ENCODE measurements around the gene AHSA1. TPM values are rescaled to one million over a fixed set of nuclear protein-coding genes. Genes with fewer than 3 reads are reported as not detected.
A peak's percentile ranks its signal among the peaks of the same experiment; 100 is the strongest.

The AHSA1 gene
- total RNA-seq, 1 experiment from 2014 or later: 190 TPM

DNA sequence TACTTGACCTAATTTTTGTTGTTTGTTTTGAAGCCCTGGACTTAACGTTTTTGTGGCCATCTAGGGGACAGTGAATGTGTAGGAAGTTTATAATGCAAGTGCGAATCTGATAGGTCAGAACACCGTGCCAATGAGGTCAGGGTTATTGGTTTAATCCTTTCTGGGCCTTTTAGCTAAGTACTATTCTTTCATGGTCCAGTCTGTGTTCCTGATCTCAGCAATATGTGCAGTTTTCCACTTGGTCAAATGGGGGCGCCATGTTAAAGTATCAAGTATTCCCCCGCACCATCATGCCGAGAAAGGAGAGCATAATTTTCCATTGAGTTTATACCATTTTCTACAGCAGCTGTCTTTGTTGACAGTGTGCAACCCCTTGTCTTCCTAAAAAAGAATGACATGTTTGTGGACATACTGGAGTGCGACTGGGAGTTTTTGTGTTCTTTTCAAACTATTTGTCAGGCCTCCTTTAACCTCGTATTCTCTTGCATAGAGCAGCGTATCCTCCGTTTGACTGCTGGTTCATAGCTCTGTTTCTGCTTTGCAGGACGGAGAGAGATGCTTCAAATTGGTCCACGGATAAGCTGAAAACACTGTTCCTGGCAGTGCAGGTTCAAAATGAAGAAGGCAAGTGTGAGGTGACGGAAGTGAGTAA is 1.3 kb downstream of the AHSA1 start:
- no peak overlapping the region for H3K23ac ChIP-seq (ENCODE audit: insufficient read length, low read depth, low read length)
- peaks cover 4% of the 10 kb centered on the region for H3K23me2 ChIP-seq (ENCODE audit: insufficient read length, low read depth, low read length, poor library complexity, severe bottlenecking)
- H4K91ac ChIP-seq (ENCODE audit: insufficient read length, low read depth, low read length): no peak overlapping the region
- peak overlapping the region; percentile 89 for H3K4me2 ChIP-seq (ENCODE audit: insufficient read depth, insufficient read length, low read length)
- H4K5ac ChIP-seq (ENCODE audit: insufficient read length, low read depth, low read length): peak overlapping the region; percentile 34
- DNase-seq: peak; percentile 58
- peak overlapping the region; percentile 85 for H3K9ac ChIP-seq (ENCODE audit: extremely low read depth, insufficient read length, low read length)
- no peaks in the 10 kb centered on the region for H4K20me1 ChIP-seq (ENCODE audit: control insufficient read depth, insufficient read depth, insufficient read length)
- H3K9me3 ChIP-seq (ENCODE audit: control insufficient read depth, low read depth, low read length): no peaks in the 10 kb centered on the region
- Mint-ChIP-seq H3K9me3 (no peaks in the 10 kb centered on the region), H3K4me1 (peaks cover 20 to 22% of the 10 kb centered on the region in 2 experiments), H3K27me3 (ENCODE audit: low read depth) (no peaks in the 10 kb centered on the region), H3K4me3 (peak overlapping the region; percentile 100), H3K27ac (peak overlapping the region in 1 of 3 experiments; percentile 1; a peak in 2 of 7 replicates), H3K36me3 (ENCODE audit: insufficient read depth in 1 of 3, low read depth in 3 of 3) (peaks cover 37 to 50% (median 44%) of the 10 kb centered on the region in 3 experiments)
- no peak overlapping the region for H3K18ac ChIP-seq (ENCODE audit: insufficient read length, low read depth, low read length)
- no peak overlapping the region for H3K4ac ChIP-seq (ENCODE audit: low read depth, low read length)
- peaks cover 7% of the 10 kb centered on the region for H3K79me1 ChIP-seq (ENCODE audit: insufficient read depth, low read depth, low read length, poor library complexity, severe bottlenecking)
- no peaks in the 10 kb centered on the region; the same call in 1 of the 2 replicates for H3K4me1 ChIP-seq (ENCODE audit: insufficient read depth, low read length)
- H2AFZ ChIP-seq (ENCODE audit: low read length): no peak overlapping the region
- no peak overlapping the region for H2BK12ac ChIP-seq (ENCODE audit: insufficient read length, low read depth, low read length)
- H2BK120ac ChIP-seq (ENCODE audit: low read depth, low read length, poor library complexity, severe bottlenecking): no peak overlapping the region
- H3K79me2 ChIP-seq (ENCODE audit: insufficient read depth, low read length): peaks cover 13% of the 10 kb centered on the region; the same call in 1 of the 2 replicates
- no peak overlapping the region for H2BK5ac ChIP-seq (ENCODE audit: insufficient read length, low read length)
- H3K27me3 ChIP-seq (ENCODE audit: insufficient read depth, low read length): no peaks in the 10 kb centered on the region
- no peak overlapping the region for H3K27ac ChIP-seq (ENCODE audit: insufficient read length, low read depth, low read length)
- H2BK15ac ChIP-seq (ENCODE audit: low read depth, low read length): no peak overlapping the region
- no peak overlapping the region for H3K56ac ChIP-seq (ENCODE audit: insufficient read length, low read depth, low read length)
- H2BK20ac ChIP-seq (ENCODE audit: low read depth, low read length, poor library complexity, severe bottlenecking): no peak overlapping the region
- no peak overlapping the region for H3K14ac ChIP-seq (ENCODE audit: insufficient read depth, low read length)
- no peak overlapping the region for H3T11ph ChIP-seq (ENCODE audit: low read length)
- TF ChIP-seq, protein P1, sequence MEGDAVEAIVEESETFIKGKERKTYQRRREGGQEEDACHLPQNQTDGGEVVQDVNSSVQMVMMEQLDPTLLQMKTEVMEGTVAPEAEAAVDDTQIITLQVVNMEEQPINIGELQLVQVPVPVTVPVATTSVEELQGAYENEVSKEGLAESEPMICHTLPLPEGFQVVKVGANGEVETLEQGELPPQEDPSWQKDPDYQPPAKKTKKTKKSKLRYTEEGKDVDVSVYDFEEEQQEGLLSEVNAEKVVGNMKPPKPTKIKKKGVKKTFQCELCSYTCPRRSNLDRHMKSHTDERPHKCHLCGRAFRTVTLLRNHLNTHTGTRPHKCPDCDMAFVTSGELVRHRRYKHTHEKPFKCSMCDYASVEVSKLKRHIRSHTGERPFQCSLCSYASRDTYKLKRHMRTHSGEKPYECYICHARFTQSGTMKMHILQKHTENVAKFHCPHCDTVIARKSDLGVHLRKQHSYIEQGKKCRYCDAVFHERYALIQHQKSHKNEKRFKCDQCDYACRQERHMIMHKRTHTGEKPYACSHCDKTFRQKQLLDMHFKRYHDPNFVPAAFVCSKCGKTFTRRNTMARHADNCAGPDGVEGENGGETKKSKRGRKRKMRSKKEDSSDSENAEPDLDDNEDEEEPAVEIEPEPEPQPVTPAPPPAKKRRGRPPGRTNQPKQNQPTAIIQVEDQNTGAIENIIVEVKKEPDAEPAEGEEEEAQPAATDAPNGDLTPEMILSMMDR (conservative IDR thresholded peaks at IDR 0.05): peak; percentile 78
- H2AK5ac ChIP-seq (ENCODE audit: insufficient read length, low read length): no peak overlapping the region
- H4K8ac ChIP-seq (replicated peaks; ENCODE audit: insufficient read length, low read depth, low read length): no peak overlapping the region
- no CpG with 5 or more reads among the region's 13 CpGs for WGBS (ENCODE audit: extremely low coverage, insufficient read length, low lambda C conversion rate)
